HG03354 (cell line): ENCODE measurements around the gene TRAPPC5.
A peak's percentile ranks its signal among the peaks of the same experiment; 100 is the strongest.

Source experiments
- ATAC-seq: cut with Tn5 transposase; IDR thresholded peaks from one replicate; pipeline ENCODE4 v1.9.1; 2021; ENCODE audit warnings: mild to moderate bottlenecking; ENCODE audit not compliant: unreplicated experiment, poor library complexity, severe bottlenecking

Gene TRAPPC5

DNA sequence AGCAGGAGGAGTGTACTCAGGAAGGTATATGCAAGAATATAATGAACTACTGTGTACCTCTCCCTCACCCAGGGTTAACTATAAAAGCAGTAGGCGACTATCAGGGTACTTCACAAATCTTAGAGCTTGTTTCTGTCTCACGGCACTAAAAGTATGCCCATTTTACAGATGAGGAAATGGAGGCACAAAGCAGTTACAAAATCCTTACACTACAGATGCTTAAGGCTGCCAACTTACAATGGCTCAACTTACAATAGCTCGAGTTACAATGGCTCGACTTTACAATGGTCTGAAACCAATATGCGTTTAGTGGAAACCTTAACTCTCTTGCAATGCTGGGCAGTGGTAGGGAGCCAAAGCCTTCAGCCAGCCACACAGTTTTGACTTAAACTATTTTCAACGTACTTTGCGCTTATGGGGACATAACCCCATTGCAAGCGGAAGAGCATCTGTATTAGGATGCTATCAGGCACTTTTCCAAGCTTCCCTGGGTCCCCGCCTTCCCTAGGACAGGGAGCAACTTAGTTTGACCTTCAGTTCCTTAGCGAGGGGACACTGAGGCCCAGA lies 17.2 kb downstream of the TRAPPC5 start:
- ATAC-seq = no peak

DNA sequence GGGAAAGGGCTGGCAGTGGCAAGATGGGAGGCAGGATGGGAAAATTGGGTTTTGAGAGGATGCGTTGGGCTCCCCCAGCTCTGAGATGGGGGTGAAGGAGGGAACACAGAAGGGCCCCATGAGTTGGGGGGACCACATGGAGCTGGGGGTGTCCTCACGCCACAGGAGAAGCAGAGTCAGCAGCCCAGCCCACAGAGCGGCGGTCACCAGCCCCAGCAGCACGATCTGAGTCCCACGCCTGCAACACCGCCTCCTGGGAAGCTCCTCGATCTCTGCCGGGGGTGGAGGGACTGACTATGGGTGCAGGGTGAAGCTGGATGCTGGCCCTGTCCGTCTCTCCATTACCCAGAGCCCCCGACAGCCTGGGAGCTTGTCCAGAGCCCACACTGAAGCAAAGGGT lies 17.9 kb downstream of the TRAPPC5 start:
- no peak for ATAC-seq

DNA sequence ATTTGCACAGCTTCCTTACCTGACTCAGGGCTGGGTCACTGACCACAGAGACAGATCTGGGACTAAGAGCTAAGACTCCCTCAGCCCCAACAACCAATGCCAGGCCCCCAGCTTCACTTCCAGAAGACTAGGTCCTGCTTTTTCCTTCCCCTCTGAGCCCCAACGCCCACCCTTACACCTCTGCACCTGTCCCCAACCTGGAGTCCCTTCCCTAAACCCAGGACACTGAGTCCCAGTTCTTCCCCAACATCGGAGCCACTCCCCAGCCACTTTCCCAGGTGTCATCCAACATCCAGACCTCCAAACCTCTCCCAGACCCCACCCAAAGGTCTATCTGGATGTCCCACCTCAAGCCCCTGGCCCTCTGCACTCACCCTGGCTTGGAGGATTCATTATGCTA lies 18.4 kb downstream of the TRAPPC5 start:
- ATAC-seq = no peak

DNA sequence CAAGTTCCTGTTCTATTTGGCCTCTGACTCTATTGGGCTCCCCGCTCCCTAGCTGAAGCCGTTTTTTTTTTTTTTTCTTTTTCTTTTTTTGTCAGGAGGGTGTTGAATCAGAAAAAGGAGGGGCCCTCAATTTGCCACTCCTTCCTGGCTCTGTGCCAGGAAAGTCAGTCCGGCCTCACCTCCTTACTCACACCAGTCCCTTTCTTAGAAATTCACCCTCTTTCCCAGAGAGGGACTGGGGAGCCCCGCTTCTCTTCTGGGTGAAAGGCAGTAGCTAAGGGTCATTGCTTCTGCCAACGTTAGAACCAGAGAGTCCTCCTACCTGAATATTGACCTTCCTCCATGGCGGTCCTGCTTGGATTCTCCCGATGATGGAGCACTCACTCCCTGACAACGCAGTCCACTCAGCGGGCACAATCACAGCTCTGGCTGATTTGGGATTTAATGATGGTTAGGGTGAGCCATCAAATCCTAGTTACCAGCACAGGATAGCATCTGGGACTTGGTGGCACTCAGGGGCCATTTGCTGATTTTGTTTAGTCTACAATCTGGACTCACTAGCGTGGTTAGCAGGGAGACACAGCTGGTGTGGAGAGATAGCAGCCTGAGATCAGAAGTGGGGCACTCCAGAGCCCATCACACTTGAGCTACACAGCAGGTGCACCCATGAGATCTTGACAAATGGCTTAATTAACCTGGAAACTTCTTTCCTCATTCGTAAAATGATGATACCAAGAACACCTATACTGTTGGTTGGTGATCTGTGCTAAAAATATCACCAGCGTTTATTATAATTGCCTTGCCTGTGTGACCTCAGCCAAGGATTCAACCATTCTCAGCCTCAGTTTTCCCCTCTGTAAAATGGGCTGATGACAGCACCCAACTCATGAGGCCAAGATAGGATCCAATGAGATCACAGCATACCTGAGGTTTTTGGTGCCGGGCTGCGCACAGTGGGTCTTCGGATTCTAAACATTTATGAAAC lies 19.1 kb downstream of the TRAPPC5 start:
- ATAC-seq = no peak

DNA sequence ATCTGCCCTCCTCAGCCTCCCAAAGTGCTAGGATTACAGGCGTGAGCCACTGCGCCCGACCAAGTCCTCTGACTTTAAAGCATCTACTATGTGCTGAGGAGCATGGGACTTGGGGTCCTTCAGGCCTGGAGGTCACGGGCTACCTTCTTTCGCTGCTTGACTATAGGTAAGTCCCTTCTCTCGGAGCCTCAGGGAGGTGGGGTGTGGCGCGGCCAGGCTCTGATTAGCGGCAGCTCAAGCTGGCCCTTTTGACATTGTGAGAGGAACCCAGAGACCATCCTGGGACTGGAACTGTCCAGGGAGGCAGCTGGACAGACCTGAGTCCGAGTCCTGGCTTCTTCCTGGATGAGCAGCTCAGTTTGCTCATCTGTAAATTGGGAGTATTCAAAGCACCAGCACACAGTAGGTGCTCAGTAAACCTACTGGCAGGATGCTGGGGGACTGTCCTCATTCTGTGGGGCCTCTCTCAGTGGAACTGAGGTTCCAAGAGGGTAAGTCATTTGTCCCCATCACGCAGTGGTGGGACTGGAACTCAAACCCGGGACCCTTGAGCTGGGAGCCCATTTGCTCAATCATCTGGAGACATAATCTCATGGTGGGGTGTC lies 20.5 kb downstream of the TRAPPC5 start:
- no peak for ATAC-seq

DNA sequence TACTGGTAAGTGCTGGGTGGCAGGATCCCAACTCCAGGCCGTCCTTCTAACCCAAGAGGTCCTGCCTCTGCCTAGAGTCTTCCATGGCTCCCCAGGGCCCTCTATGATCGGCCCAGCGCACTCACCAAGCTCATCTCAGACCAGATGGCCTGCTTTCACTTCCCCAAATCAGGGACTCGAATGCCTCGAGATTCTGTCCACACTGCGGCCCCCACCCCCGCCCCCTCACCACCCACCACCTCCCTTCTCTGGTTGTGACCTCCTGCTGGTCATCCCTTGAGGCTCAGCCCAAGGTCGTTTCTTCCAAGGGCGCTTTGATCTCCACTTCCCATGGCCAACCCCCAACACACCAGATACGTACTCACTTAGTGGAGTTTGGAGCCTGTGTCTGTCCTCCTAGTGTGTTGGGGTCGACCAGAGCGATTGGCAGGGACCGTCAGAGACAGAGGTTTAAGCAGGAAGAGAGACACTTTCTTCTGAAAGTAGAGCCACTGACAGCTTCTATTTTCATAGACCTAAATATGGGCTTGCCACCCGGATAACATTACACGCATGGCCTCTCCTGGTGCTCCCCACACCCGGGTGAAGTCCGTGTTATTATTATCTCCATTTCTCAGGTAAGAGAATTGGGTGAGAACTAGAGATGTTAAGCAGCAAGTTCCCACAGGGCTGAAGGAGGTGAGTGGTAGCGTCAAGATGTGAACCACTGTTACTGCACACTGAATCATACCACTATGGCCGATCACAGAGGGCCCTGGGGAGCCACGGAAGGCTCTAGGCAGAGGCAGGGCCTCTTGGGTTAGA lies 21.2 kb downstream of the TRAPPC5 start, which contains the start of gene FCER2:
Gene FCER2 (minus strand): TSS at position 478 of the 804 bp plus-strand sequence. CDS start 2,371 bp downstream, outside the sequence.
- ATAC-seq = peak; percentile 56

DNA sequence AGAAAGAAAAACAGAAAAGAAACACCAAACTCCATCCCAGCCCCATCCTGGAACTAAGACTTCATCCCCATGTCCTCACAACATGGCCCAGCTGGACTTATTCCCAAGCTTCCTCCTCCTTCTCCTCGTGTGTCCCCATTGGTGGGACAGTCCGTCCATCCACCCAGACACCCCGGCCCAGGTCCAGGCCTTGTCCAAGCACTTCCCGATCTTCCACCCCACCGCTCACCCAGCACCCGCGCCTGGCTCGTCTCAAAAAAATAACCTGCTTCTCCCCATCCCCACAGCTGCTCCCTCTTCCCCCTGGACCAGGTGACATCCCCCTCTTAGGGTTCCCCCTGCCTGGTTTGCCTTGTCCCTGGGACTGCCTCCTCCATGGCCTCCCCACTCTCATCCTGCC lies 22.7 kb downstream of the TRAPPC5 start:
- no peak for ATAC-seq

DNA sequence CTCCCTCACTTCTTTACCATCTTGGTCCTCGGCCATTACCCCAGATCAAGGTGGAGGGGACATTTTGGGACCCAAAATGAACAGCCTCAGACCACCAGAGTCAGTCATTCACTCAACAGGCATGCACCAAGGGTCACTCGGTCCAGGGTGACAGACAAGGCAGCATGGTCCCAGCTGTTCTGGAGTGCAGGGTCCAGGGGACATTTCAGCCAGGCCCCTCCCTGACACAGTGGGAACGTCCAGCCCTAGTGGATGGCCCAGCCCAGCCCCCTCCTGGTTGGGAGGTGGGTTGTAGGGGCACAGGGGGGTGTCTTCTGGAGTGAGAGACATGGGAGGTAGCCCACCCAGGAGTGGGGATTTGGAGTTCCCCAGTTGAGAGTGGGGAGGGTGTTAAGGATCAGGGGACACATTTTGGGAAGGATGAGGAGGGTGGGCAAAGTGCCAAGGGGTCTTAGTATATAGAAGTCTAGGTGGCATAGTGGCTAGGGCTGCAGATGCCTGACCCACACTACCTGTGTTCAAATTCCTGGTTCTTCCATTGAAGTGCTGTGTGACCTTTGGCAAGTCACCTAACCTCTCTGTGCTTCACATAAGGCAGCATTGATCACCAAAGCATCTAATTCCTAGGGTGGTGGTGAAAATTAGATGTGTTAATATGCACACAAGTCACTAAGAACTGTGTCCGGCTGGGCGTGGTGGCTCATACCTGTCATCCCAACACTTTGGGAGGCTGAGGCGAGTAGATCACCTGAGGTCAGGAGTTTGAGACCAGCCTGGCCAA lies 23.8 kb downstream of the TRAPPC5 start:
- no peak for ATAC-seq

DNA sequence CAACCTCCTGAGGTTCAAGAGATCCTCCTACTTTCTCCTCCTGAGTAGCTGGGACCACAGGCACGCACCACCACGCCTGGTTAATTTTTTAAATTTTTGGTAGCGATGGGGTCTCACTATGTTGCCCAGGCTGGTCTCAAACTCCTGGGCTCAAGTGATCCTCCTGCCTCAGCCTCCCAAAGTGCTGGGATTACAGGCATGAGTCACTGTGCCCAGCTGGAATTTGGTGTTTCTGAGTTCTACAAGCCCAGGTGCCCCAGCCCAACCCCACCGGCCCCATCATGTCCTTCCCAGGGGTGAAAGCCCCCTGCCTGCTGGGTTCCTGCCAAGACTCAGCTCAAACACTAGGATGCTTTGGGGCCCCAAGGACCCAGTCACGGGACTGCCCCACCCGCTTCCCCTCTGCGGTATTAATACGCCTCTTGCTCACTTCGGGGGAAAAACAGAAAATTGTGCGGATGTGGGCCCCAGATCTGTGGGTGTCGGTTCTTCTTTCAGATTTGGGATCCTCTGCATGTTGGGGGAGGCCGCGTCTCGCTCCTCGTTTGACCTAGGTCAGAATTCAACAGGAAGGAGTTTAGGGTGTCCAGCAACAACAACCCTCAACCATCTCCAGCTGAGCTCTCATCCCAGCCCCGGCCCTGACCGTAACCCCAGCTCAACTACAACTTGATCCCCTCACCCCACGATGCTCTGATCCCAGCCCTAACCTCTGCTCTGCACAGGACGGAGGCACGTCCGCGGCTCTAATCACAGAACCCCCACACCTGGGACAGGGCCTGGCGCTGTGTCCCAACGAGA lies 25.0 kb downstream of the TRAPPC5 start:
- ATAC-seq = peak; percentile 55

DNA sequence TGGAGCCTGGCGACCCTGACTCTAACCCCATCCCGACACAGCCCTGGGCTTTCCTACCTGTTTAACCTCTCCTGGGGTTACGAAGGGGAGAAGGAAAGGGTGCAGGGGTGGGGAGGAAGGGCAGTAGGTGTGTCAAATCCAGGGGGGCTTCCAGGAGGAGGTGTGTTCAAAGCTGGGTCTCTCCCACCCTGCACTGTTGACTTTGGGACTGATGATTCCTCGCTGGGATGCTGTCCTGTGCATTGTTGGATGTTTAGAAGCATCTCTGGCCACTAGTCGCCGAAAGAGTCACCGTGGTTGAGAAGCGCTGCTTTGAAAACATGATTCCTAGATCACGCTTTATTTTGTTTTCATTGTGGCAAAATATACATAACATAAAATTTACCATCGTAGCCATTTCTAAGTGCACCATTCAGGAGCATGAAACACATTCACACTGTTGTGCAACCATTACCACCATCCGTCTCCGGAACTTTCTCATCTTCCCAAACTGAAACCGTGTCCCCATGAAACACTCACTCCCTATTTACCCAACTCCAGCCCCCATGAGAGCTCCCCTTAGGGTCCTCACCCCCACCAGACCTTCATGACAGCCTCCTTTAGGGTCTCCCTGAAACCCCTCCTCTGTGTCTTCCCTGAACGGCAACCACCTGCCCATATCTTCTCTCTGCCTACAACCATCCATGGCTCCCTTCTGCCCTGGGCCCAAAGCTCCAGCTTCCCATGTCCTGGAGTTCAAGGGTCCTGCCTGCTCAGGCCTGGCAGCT lies 25.7 kb downstream of the TRAPPC5 start:
- ATAC-seq = no peak

DNA sequence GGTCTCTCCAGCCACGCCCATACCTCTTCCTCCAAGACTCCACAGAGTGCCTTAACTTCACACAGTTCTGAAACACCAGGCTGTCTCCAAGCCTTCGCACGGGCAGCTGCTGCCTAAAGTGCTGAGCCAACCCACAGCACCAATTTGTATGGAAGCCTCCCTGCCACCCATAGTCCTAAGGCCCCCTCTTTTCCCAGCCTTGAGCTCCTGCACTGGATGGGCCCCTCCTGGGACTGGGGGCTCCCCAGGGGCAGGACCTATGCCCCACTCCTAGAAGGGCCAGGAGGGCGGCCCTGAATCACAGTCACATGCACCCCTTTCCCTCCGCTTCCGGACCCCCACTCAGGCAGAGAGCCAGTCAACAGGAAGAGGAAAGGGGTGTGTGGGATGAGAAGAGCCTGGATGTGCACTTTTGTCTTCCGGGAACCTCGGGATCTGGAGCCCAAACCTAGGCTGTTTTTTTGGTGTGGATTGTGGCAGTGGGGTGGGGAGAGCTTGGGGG lies 26.4 kb downstream of the TRAPPC5 start:
- no peak for ATAC-seq

DNA sequence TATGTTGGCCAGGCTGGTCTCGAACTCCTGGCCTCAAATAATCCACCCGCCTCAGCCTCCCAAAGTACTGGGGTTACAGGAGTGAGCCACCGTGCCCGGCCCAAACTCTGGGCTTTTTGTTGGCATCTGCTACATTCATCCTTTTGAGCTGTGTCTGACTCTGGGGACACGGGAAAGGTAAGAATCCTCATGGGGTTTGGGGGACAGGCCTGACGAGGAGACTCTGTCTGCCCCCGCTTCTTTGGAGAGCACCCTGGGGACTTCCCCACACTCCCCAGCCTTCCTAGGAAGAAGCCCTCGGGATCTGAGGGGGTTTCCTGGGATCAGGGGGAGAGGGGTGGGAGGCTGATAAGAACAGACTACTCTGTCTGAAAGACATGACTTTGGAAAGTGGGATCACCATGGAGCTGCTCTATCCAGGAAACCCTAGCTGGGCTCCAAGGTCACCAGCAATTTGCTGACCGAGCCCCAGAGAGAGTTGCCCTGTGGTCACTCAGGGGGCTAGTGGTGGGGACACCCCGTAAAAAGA lies 29.4 kb downstream of the TRAPPC5 start:
- ATAC-seq = no peak

DNA sequence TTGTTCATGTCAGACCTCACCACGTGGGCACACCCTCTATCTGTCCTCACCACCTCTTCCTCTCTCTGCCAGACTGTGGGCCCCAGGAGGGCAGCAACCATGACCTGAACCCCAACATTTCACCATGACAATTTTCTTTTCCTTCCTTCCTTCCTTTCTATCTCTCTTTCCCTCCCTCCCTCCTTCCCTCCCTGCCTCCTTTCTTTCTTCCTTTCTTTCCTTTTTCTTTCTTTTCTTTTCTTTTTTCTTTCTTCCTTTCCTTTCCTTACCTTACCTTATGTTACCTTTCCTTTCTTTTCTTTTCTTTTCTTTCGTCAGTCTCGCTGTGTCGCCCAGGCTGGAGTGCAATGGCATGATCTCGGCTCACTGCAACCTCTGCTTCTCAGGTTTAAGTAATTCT lies 30.0 kb downstream of the TRAPPC5 start:
- ATAC-seq = no peak

DNA sequence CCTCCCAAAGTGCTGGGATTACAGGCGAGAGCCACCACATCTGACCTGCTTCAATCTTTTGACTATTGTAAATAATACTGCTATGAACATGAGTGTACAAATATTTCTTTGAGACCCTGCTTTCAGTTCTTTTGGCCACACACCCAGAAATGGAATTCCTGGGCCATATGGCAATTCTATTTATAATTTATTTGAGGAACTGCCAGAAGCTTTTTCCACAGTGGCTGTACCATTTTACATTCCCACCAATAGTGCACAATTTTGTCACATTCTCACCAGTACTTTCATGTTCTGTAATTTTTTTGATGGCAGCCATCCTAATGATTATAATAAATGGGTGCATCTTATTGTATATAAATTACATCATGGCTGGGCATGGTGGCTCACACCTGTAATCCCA lies 35.0 kb downstream of the TRAPPC5 start:
- ATAC-seq = no peak

DNA sequence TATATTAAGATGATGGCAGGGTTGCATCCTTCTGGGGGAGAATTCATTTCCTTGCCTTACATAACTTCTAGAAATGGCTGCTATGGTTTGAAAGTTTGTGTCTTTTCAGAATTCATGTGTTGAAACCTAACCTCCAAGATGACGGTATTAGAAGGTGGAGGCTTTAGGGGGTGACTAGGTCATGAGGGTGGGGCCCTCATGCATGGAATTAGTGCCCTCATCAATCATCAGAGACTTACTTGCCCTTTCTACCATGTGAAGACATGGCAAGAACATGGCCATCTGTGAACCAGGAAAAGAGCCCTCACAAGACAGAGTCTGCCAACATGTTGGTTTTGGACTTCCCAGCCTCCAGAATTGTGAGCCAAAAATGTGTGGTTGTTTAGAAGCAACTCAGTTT lies 36.1 kb downstream of the TRAPPC5 start:
- ATAC-seq = no peak

DNA sequence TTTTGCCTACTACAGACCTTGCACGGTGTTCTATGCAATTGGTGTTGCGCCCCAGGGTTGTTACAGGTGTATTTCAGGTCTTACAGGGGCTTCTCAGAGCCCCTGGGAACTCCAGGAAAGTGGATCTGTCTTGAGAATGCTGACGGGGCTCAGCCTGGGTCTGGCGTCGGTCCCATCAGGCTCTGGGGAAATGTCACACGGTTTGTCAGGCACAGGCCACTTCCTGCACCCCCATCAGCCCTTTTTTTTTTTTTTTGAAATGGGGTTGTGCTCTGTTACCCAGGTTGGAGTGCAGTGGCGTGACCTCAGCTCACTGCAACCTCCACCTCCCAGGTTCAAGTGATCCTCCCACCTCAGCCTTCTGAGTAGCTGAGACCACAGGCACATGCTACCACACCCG lies 38.0 kb downstream of the TRAPPC5 start:
- ATAC-seq = no peak

DNA sequence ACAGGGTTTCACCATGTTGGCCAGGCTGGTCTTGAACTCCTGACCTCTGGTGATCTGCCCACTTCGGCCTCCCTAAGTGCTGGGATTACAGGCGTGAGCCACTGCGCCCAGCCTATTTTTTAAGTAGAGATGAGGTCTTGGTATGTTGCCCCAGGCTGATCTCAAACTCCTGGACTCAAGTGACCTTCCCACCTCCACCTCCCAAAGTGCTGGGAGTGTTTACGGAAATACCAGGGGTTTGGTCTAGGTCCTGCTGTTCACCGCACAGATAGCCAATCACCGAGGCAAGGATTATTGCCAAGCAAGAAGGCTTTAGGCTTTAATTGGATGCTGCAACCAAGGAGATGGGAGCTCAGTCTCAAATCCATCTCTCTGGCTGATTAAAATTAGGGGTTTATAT lies 39.7 kb downstream of the TRAPPC5 start:
- no peak for ATAC-seq
